Stimulated activated memory B cell treated with anti-CD40 and anti-IgM and Interleukin-4, amounts not matched to agents 10 μg/mL and 1 μg/mL and 100 μg/mL, for 72 hours (primary cell): Measurements from ENCODE around the gene ATP6V1E1.

Source experiments
- ATAC-seq: fragments of 150-1000 bp; cut with Tn5 transposase; 2 replicates; pipeline ENCODE4 v1.10.0; 2021
- H3K27ac Mint-ChIP-seq: one replicate; pipeline ENCODE4 v1.8.0; 2022; ENCODE audit warnings: mild to moderate bottlenecking, mixed read lengths
- H3K27me3 Mint-ChIP-seq: one replicate; pipeline ENCODE4 v1.8.0; 2022; ENCODE audit warnings: mixed read lengths
- H3K36me3 Mint-ChIP-seq: one replicate; pipeline ENCODE4 v1.8.0; 2022; ENCODE audit warnings: mixed read lengths
- H3K4me1 Mint-ChIP-seq: one replicate; pipeline ENCODE4 v1.8.0; 2022; ENCODE audit warnings: mixed read lengths
- H3K4me3 Mint-ChIP-seq: one replicate; pipeline ENCODE4 v1.8.0; 2022; ENCODE audit warnings: mild to moderate bottlenecking, moderate library complexity, mixed read lengths
- H3K9me3 Mint-ChIP-seq: one replicate; pipeline ENCODE4 v1.8.0; 2022; ENCODE audit warnings: mixed read lengths

Gene ATP6V1E1

GRCh38 chr22:17549655-17550054 lies 78.9 kb downstream of the ATP6V1E1 start:
- no peaks in the 10 kb centered on the region for H3K9me3 Mint-ChIP-seq
- H3K27ac Mint-ChIP-seq, result no peak overlapping the region
- H3K4me1 Mint-ChIP-seq, result no peaks in the 10 kb centered on the region
- no peak for ATAC-seq
- no peak overlapping the region for H3K4me3 Mint-ChIP-seq
- H3K36me3 Mint-ChIP-seq, result no peaks in the 10 kb centered on the region
- no peaks in the 10 kb centered on the region for H3K27me3 Mint-ChIP-seq

- no peak overlapping the region for H3K4me3 Mint-ChIP-seq
- peak; percentile 58 for ATAC-seq
- H3K9me3 Mint-ChIP-seq, result no peaks in the 10 kb centered on the region
- H3K27me3 Mint-ChIP-seq, result no peaks in the 10 kb centered on the region
- H3K27ac Mint-ChIP-seq, result no peak overlapping the region
- no peaks in the 10 kb centered on the region for H3K4me1 Mint-ChIP-seq
- H3K36me3 Mint-ChIP-seq, result no peaks in the 10 kb centered on the region
Measured at GRCh38 chr22:17549183-17549582, 79.4 kb downstream of the ATP6V1E1 start.

- Mint-ChIP-seq H3K9me3 (no peaks in the 10 kb centered on the region), H3K36me3 (no peaks in the 10 kb centered on the region), H3K4me3 (no peak overlapping the region), H3K27me3 (peaks cover under 1% of the 10 kb centered on the region), H3K27ac (no peak overlapping the region), H3K4me1 (no peaks in the 10 kb centered on the region)
- no peak for ATAC-seq
Measured at GRCh38 chr22:17548756-17549035, 79.9 kb downstream of the ATP6V1E1 start.

GRCh38 chr22:17548010-17548755 lies 80.4 kb downstream of the ATP6V1E1 start:
- Mint-ChIP-seq H3K4me3 (no peak overlapping the region), H3K27me3 (peaks cover 6% of the 10 kb centered on the region), H3K9me3 (no peaks in the 10 kb centered on the region), H3K36me3 (no peaks in the 10 kb centered on the region), H3K4me1 (no peaks in the 10 kb centered on the region), H3K27ac (no peak overlapping the region)
- ATAC-seq, result peak; percentile 36

GRCh38 chr22:17542452-17542851 lies 86.1 kb downstream of the ATP6V1E1 start:
- Mint-ChIP-seq H3K9me3 (no peaks in the 10 kb centered on the region), H3K36me3 (no peaks in the 10 kb centered on the region), H3K27ac (no peak overlapping the region), H3K4me1 (no peaks in the 10 kb centered on the region), H3K4me3 (no peak overlapping the region), H3K27me3 (peaks cover 14% of the 10 kb centered on the region)
- ATAC-seq, result no peak
